Spleen (tissue), 11 donors: ENCODE data around the gene POU2AF3. TPM values are rescaled to one million over a fixed set of nuclear protein-coding genes. Genes with fewer than 3 reads are reported as not detected.

Experiments used
- DNase-seq: peaks from one replicate; pipeline ENCODE4 v3.0.0-alpha.2; 2020
- H3K27ac ChIP-seq, 8 donors: fragments of 200-600 bp; sonication (generic) in 7 of 8; 1 replicate in 4 of 8; 2 replicates in 4 of 8; pipeline versions ENCODE4 v1.5.0 to v1.8.0; 2016 to 2021; ENCODE audit warnings: inconsistent platforms in 4 of 8, mild to moderate bottlenecking in 4 of 8, moderate library complexity in 1 of 8
- H3K27me3 ChIP-seq, 7 donors: fragments of 200-600 bp; sonication (generic) in 6 of 7; replicated peaks in 1 of 7; 1 replicate in 4 of 7; 2 replicates in 3 of 7; pipeline versions ENCODE4 v1.5.0 to v1.8.0; 2016 to 2021; ENCODE audit warnings: inconsistent platforms in 3 of 7, mild to moderate bottlenecking in 1 of 7
- H3K36me3 ChIP-seq, 6 donors: fragments of 200-600 bp; sonication (generic) in 5 of 6; 1 replicate in 4 of 6; 2 replicates in 2 of 6; pipeline versions ENCODE4 v1.5.0 to v1.8.0; 2016 to 2021; ENCODE audit warnings: inconsistent platforms in 2 of 6
- H3K4me1 ChIP-seq, 6 donors: fragments of 200-600 bp; sonication (generic) in 5 of 6; 1 replicate in 3 of 6; 2 replicates in 3 of 6; pipeline versions ENCODE4 v1.5.0 to v1.8.0; 2016 to 2021; ENCODE audit warnings: inconsistent platforms in 3 of 6
- H3K4me3 ChIP-seq, 8 donors: fragments of 200-600 bp; sonication (generic) in 7 of 8; 1 replicate in 4 of 8; 2 replicates in 4 of 8; pipeline versions ENCODE4 v1.5.0 to v1.8.0; 2016 to 2021; ENCODE audit warnings: inconsistent platforms in 4 of 8, mild to moderate bottlenecking in 4 of 8, moderate library complexity in 2 of 8
- H3K9me3 ChIP-seq, 8 donors: fragments of 200-600 bp; sonication (generic) in 7 of 8; 1 replicate in 4 of 8; 2 replicates in 4 of 8; pipeline versions ENCODE4 v1.5.0 to v1.8.0; 2016 to 2021; ENCODE audit warnings: inconsistent platforms in 4 of 8
- CTCF ChIP-seq, 11 experiments: fragments of 200-600 bp in 7 of 11; fragments of 450-650 bp in 4 of 11; sonication (generic) in 4 of 11; IDR thresholded peaks in 8 of 11; conservative IDR thresholded peaks in 3 of 11; 1 replicate in 7 of 11; 2 replicates in 4 of 11; pipeline versions ENCODE4 v1.4.0 to v1.8.0; 2016 to 2021; ENCODE audit warnings: antibody characterized with exemption in 11 of 11, inconsistent platforms in 4 of 11, mild to moderate bottlenecking in 1 of 11
- POLR2A ChIP-seq, 3 donors: fragments of 450-650 bp; IDR thresholded peaks; one replicate each; pipeline ENCODE4 v1.5.1; 2017; ENCODE audit warnings: antibody characterized with exemption in 3 of 3, mild to moderate bottlenecking in 1 of 3
- POLR2AphosphoS5 ChIP-seq, 3 donors: sonication (generic); formaldehyde crosslinking; IDR thresholded peaks; one replicate each; pipeline ENCODE4 v1.5.1; 2017; ENCODE audit warnings: antibody characterized with exemption in 3 of 3
- WGBS, 5 donors: extraction: QIAGEN DNeasy Blood & Tissue Kit in 3 of 5; methylation state at CpG; one replicate each; pipeline versions ENCODE4 v1.1.5 to v1.1.7; 2013 to 2018; 5-methylcytosine and 5-hydroxymethylcytosine counted together
- intact Hi-C: fragments of 100-400 bp; cut with DNase I; formaldehyde crosslinking; loops from one replicate; pipeline ENCODE4 v1.15.0; 2023; ENCODE audit warnings: low total_unique reads
- polyA plus RNA-seq, 3 donors: library from polyadenylated mRNA; stranded (reverse); fragments of 200-250 nt; gene quantifications; one replicate each; pipeline ENCODE4 v1.2.1, GENCODE V29; 2013
- total RNA-seq, 7 donors: library from RNA; depleted of rRNA in 3 of 7; stranded (reverse); fragments of >200 nt in 3 of 7; fragmentation: NEBNext Ultra II Directional in 4 of 7; extraction: Animal tissue kit (Norgen Biotek cat#: 25700) in 4 of 7; gene quantifications; one replicate each; pipeline versions ENCODE4 v1.1.0 to v1.2.1, GENCODE V29; 2016 to 2021
- donor health status: healthy with polysubstance abuse.
- donor health status: DM: no; HTN: no; CAD: no; lungs with moderate emphysema.
- donor health status: DM: no; HTN: no; CAD: no.
- donor health status: Bipolar disorder and iron deficiency.
- donor health status: healthy.
- donor health status: DM: no; HTN: no; CAD: no.
- donor health status: DM: yes; HTN: yes; CAD: no.

The POU2AF3 gene
- total and polyA plus RNA-seq, 10 donors: 0.30 to 2.0 (median 0.61) TPM; not detected in 3

DNA sequence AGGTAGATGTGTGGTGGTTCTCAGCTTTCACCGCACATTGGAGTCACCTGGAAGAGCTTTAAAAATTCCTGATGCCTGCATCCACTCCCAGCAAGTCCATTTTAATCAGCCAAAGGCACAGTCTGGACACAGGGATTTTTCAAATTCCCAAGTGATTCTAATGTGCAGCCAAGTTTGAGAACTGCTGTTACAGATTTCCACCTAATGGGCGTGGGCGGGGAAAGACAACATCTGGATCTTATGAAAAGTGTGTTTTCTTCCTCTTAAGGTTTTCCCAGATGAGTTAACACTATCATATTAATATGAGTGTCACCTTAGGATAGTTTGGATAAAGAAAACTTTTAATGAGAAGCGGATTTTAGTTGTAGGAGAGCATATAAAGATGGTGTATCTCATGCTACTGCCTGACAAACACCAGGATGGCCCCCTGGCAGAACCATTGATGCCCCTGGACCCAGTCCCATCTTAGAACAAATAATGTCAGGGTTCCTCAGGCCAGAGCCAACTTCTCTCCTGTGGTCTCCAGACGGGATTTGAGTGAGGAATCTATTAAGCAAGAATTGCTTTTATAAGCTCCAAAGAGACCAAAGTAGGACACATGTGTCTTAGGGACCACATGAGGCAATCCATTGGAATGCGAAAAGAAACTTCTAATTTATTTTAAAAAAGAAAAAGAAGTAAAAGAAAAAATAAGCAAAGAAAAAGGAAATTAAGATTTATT lies 48.8 kb downstream of the POU2AF3 start:
- Histone ChIP-seq H3K4me1 (no peaks in the 10 kb centered on the region), H3K36me3 (no peaks in the 10 kb centered on the region), H3K9me3 (no peaks in the 10 kb centered on the region), H3K4me3 (no peak overlapping the region), H3K27me3 (no peaks in the 10 kb centered on the region), H3K27ac (no peak overlapping the region)
- no peak for DNase-seq
- intact Hi-C loops: no loop called here
- 86 to 92% (median 89%) methylated on average over 6 of the region's 6 CpGs for WGBS, 5 donors
- TF ChIP-seq POLR2AphosphoS5 (IDR thresholded peaks at IDR 0.05): no peak
- no peak for TF ChIP-seq POLR2A (IDR thresholded peaks at IDR 0.05)
- no peak for TF ChIP-seq CTCF (IDR thresholded peaks at IDR 0.05 in 8 of 11, conservative IDR thresholded peaks at IDR 0.05 in 3 of 11)

DNA sequence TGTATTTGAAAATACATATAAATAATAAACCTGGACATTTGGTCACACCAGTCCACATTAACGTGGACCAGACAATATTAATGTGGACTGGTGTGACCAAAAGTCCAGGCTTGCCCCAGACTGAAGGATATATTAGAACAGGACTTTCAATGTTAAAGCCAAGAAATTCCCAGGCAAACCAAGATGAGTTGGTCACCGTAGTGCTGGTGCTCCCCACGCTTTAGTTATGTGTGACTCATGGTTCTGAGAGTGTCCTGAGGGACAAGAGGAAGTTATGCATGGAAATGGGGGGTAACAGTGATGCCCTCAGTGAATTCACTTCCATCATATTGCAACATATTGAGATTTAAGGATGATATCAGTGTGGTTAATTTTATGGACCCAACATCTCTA lies 49.4 kb downstream of the POU2AF3 start:
- Histone ChIP-seq H3K27ac (no peak overlapping the region), H3K36me3 (no peaks in the 10 kb centered on the region), H3K4me1 (no peaks in the 10 kb centered on the region), H3K27me3 (no peaks in the 10 kb centered on the region), H3K4me3 (no peak overlapping the region), H3K9me3 (no peaks in the 10 kb centered on the region)
- DNase-seq: no peak
- WGBS, 5 donors: 70 to 85% (median 74%) methylated on average over 3 of the region's 3 CpGs
- intact Hi-C loops: no loop called here
- TF ChIP-seq POLR2AphosphoS5 (IDR thresholded peaks at IDR 0.05): no peak
- no peak for TF ChIP-seq POLR2A (IDR thresholded peaks at IDR 0.05)
- no peak for TF ChIP-seq CTCF (IDR thresholded peaks at IDR 0.05 in 8 of 11, conservative IDR thresholded peaks at IDR 0.05 in 3 of 11)

- WGBS, 5 donors: 57 to 87% (median 78%) methylated on average over 3 of the region's 3 CpGs
- TF ChIP-seq POLR2A (IDR thresholded peaks at IDR 0.05) (no peak), CTCF (IDR thresholded peaks at IDR 0.05 in 8 of 11, conservative IDR thresholded peaks at IDR 0.05 in 3 of 11) (no peak)
- DNase-seq: no peak
Observed at GRCh38 chr11:111348147-111348546, 49.8 kb downstream of the POU2AF3 start.

GRCh38 chr11:111349191-111349695 lies 50.9 kb downstream of the POU2AF3 start:
- no peak for DNase-seq
- WGBS, 5 donors: 70 to 86% (median 83%) methylated on average over 2 of the region's 2 CpGs
- no peak for TF ChIP-seq CTCF (IDR thresholded peaks at IDR 0.05 in 8 of 11, conservative IDR thresholded peaks at IDR 0.05 in 3 of 11)
- TF ChIP-seq POLR2A (IDR thresholded peaks at IDR 0.05): no peak
- no peak for TF ChIP-seq POLR2AphosphoS5 (IDR thresholded peaks at IDR 0.05)
- no peaks in the 10 kb centered on the region for H3K9me3 ChIP-seq
- H3K36me3 ChIP-seq: peaks cover 0 to 13% (median 1%) of the 10 kb centered on the region in 6 donors
- intact Hi-C loops: no loop called here
- H3K27ac ChIP-seq: no peak overlapping the region
- H3K27me3 ChIP-seq: no peaks in the 10 kb centered on the region
- no peak overlapping the region for H3K4me3 ChIP-seq
- H3K4me1 ChIP-seq: no peaks in the 10 kb centered on the region

More at GRCh38 chr11:111348147-111348546, 49.8 kb downstream of the POU2AF3 start:
- Histone ChIP-seq H3K27me3 (no peaks in the 10 kb centered on the region), H3K27ac (no peak overlapping the region), H3K4me3 (no peak overlapping the region), H3K4me1 (no peaks in the 10 kb centered on the region), H3K9me3 (no peaks in the 10 kb centered on the region), H3K36me3 (peaks cover 0 to 2% (median 0%) of the 10 kb centered on the region in 6 donors)
- intact Hi-C loops: no loop called here
